Activated CD4-positive, alpha-beta T cell treated with anti-CD3 and anti-CD28 coated beads for 48 hours (primary cell): ENCODE results near the gene PF4V1.

Experiments used
- DNase-seq: peaks from one replicate; pipeline ENCODE4 v3.0.0-alpha.2; 2020

PF4V1 gene

GRCh38 chr4:73847526-73848182 lies 5.4 kb upstream of the PF4V1 start:
- no peak for DNase-seq

GRCh38 chr4:73848183-73848777 lies 4.8 kb upstream of the PF4V1 start:
- DNase-seq, result no peak

- DNase-seq, result no peak
These were observed 2.7 kb upstream of the PF4V1 start for GRCh38 chr4:73850261-73850970.

DNA sequence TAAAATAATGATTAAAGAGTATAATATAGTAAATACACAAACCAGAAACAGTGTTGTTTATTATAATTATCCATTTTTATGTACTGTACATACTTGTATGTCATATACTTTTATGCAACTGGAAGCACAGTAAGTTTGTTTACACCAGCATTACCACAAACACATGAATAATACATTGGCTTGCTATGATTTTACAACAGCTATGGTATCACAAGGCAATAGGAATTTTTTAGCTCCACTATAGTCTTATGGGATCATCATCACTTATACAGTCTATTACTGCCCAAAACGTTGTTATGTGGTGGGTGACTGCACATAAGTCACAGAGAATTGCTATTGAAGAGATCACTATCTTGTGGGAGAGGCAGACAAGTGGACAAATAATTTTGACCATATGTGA lies 1.8 kb upstream of the PF4V1 start:
- no peak for DNase-seq

DNA sequence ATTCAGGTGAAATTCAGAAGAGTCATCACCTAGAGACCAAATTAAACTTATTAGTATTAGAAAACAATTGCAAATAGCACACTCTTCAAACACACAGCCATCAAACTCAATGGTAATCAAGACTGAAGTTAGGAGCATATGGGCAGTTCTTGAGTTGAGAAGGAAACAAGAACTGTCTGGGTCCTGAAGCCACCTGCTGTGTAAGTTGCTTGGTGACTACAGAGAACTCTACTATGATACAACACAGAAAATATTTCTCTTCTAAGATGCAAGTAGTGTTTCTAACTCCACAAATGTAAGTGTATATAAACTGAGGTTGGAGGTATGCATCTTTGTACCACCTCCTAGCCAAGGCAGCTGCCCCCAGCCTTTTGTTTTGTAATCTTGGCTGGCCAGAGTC lies 325 bp upstream of the PF4V1 start:
- DNase-seq, result no peak

DNA sequence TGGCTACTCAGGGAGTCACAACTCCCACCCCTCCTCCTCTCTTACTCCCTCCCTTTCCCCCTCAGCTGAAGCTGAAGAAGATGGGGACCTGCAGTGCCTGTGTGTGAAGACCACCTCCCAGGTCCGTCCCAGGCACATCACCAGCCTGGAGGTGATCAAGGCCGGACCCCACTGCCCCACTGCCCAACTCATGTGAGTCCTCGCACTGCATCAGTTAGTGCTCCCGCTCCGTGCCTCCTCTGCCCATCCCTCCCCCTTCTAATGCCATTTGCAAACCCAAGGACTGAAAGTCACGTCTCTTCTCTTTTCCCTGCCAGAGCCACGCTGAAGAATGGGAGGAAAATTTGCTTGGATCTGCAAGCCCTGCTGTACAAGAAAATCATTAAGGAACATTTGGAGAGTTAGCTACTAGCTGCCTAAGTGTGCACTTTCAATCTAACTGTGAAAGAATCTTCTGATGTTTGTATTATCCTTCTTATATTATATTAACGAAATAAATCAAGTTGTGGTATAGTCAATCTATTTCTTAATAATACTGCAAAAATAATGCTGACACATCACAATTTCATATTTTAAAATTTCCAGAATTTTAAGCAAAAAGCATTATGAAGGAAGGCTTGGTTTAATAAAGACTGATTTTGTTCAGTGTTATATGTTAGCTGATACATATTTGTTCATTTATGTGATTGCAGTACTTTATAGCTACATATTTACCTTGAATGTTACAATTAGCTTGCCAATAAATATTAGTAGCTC lies 800 bp downstream of the PF4V1 start:
- DNase-seq, result no peak

DNA sequence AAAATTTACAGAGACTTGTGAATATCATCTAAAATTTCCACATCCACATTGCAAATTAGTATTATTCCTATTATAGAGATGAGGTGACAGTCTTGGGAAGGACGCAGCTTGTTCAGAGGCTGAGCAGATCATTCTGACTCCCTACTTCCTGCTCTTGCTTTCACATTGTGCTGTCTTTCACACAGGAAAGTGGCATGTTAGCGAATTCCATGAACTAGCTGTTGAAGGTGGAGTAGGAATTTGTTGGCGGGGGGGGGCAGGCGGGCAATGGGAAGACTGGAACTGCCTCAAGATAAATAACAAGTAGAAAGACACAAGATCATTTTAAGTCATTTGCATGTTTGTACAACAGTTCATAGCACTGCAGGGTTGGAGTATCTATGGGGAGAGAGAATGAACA lies 2.3 kb downstream of the PF4V1 start:
- no peak for DNase-seq

DNA sequence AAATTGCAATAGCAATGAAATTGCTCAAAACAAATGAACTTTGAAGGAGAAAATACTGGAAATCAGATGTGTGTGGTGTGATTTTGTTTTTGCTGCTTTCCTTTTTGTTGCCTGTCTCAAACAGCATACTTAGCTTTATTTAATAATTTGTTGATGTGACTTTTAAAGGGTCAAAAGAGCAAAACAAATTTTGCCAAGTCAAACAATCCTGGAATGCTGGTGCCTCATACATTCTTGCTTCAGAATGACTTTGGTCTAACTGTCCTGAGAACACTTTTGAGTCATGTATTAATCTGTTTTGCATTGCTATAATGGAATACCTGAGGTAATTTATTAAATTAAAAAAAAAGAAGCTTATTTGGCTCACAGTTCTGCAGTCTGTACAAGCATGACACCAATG lies 3.4 kb downstream of the PF4V1 start:
- no peak for DNase-seq

DNA sequence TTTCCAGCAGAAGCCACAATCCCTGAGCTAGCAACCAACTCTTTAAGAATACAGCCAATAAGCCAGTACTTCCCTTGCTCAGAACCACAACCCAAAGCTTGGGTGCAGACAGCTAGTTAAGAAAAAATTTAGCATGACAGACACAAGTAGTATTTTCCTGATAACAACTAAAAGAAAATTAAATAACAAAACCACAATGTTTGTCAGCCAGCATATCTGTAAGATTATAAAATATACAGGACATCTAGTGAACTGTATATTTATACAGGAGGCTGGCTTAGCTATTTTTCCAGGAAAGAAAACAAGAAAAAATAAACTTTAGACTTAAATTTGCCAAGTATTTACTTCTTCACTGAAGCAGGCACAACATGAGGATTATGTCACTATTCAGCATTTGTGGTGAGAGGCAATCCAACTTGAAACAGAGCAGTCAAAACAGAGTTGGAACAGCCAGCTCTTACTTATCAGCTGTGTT lies 6.6 kb downstream of the PF4V1 start:
- no peak for DNase-seq

DNA sequence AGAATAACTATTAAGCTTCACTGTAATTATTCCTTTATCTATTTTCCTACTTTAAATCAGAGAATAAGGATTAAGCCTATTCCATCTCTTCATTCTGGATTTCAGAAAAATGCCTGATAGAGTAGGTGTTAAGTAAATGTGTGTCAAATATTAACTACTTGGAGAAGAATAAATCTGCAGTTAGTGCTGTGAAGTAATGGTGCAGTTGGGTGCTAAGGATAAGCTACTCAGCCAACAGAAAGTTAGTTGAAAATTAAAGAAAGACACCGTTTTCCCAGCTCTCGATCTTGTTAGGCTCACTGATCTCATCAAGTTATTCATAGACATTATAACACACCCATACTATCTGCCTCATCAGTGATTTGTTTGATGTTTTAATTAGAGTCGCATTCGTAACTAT lies 7.1 kb downstream of the PF4V1 start:
- DNase-seq, result no peak

- no peak for DNase-seq
These were observed 7.8 kb downstream of the PF4V1 start for GRCh38 chr4:73860917-73861316.

GRCh38 chr4:73862322-73862721 lies 9.2 kb downstream of the PF4V1 start:
- no peak for DNase-seq

GRCh38 chr4:73864365-73864764 lies 11.3 kb downstream of the PF4V1 start:
- DNase-seq, result no peak

GRCh38 chr4:73864961-73865360 lies 11.9 kb downstream of the PF4V1 start:
- DNase-seq, result no peak

DNA sequence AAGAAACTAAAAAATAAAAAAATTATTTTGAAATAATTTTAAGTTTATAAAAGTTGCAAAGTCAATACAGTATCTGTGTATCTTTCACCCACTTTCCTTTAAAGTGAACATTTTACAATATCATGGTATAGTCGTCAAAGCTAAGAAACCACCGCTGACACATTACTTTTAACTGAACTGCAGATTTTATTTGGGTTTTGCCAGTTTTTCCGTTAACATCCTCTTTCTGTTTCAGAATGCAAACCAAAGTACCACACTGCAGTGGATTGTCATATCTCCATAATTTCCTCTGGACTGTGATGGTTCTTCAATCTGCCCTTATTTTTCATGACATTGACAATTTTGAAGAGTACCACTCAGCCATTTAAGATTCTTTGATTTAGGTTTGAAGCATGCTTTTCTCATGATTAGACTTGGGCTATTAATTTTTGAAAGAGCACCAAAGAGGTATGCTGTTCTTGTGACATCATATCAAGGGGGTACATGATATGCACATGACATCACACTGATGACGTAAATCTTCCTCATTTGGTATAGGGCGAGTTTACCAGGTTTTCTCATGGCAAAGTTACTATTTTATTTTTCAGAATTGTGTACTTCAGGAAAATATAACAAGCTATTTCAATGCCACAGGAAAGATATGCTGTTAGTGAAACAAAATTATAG lies 12.5 kb downstream of the PF4V1 start:
- DNase-seq, result no peak

DNA sequence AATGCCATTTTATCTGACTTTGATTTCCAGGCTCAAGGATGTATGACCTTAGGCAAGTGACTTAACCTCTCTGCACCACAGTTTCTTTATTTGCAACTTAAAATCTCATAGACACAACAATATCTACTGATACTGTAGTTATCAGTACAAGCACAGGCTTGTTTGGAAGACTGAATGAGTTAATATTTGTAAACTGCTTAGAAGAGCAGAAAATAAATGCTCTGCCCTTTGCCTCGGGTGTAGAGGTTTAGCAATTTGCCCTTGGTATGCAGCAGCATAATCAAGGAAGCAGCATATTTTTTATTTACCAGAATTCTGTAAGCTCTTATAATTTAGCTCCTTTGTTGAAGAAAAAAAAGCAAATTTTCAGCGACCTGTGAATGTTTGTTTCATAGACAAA lies 13.2 kb downstream of the PF4V1 start:
- no peak for DNase-seq

DNA sequence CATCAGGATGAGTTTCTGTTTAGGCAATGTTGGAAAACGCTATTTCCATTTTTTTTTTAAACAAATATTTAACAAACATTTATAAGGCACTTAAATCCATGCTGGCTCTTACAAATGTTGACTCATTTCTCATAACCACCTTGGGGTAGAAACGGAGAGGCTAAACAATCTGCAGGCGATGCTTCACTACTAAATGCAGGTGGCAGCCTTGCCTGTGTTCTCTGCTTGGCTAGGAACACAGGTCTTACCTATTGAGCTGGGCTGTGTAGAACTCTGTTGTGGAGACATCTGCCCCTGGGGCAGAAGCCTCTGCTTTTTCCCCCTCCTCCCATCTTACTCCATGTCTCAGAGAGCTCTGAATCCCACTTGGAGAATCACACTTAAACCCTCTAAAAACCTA lies 14.7 kb downstream of the PF4V1 start:
- DNase-seq, result no peak

- DNase-seq, result no peak
These were observed 15.4 kb downstream of the PF4V1 start for GRCh38 chr4:73868206-73869129.

DNA sequence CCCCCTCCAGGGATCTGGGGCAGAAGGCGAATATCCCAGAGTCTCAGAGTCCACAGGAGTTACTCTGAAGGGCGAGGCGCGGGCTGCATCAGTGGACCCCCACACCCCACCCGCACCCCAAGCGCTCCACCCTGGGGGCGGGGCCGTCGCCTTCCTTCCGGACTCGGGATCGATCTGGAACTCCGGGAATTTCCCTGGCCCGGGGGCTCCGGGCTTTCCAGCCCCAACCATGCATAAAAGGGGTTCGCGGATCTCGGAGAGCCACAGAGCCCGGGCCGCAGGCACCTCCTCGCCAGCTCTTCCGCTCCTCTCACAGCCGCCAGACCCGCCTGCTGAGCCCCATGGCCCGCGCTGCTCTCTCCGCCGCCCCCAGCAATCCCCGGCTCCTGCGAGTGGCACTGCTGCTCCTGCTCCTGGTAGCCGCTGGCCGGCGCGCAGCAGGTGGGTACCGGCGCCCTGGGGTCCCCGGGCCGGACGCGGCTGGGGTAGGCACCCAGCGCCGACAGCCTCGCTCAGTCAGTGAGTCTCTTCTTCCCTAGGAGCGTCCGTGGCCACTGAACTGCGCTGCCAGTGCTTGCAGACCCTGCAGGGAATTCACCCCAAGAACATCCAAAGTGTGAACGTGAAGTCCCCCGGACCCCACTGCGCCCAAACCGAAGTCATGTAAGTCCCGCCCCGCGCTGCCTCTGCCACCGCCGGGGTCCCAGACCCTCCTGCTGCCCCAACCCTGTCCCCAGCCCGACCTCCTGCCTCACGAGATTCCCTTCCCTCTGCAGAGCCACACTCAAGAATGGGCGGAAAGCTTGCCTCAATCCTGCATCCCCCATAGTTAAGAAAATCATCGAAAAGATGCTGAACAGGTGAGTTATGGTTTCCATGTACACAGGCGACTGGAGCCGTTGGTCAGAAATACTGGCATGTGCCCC lies 16.3 kb downstream of the PF4V1 start, which contains the start of gene CXCL1:
Gene CXCL1, plus strand, starts transcription at position 264 of the 926 bp plus-strand sequence. Its CDS starts 78 bp downstream, at position 342.
- no peak for DNase-seq

DNA sequence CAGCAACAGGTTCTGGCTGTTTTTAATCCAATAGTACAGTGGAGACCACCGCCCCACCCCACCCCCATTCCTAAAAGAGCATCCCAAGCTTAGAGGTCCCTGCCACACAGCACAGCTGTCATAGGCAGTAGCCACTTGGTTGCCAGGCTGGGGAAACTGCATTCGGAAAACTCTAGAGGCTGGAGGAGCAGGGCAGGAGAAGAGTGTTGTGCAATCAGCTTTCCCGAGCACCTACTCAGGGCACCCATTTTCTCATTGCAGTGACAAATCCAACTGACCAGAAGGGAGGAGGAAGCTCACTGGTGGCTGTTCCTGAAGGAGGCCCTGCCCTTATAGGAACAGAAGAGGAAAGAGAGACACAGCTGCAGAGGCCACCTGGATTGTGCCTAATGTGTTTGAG lies 17.2 kb downstream of the PF4V1 start:
- DNase-seq, result no peak

DNA sequence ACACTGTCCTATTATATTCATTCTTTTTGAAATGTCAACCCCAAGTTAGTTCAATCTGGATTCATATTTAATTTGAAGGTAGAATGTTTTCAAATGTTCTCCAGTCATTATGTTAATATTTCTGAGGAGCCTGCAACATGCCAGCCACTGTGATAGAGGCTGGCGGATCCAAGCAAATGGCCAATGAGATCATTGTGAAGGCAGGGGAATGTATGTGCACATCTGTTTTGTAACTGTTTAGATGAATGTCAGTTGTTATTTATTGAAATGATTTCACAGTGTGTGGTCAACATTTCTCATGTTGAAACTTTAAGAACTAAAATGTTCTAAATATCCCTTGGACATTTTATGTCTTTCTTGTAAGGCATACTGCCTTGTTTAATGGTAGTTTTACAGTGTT lies 17.7 kb downstream of the PF4V1 start:
- DNase-seq, result no peak
